ENCODE measurements around the gene PPP1R3G.

The PPP1R3G gene

DNA sequence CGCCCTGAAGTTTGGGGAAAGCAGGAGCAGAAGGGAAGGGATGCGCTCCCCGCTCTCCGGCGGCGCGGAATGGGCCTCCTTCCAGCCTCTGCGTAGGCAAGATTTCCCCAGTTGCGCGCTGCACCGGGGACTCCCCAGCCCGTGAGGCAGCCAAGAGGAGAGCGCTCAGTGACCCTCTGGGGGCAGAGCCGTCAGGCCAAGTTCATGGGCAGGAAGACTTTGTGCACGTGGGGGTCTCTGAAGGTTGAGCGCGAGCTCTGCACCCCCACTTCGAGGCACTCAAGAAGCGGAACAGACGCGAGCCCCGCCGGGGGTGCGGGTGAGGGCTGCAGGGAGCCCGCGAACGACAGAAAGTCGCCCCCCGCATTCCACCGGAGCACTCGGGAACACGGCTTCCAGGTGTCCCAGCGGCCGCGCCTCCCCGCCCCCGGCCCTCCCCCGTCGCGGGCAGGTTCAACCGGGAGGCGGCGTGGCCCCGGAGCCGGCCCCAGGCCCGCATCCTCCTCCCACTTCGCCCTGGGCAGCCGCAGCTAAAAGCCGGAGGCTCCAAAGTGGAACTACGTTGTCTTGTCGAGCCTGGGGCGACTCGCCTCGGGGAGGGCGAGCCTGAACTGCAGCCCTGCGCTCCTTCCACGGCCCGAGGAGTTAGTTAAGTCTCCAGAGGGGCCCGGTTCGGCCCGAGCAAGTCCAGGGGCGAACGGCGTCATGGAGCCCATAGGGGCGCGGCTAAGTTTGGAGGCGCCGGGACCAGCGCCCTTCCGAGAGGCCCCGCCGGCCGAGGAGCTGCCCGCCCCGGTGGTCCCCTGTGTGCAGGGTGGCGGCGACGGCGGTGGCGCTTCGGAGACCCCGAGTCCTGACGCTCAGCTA, at the start of gene PPP1R3G:
PPP1R3G (plus strand) TSS at position 561 of the 867 bp plus-strand sequence; CDS start at position 706, 145 bp downstream.
- no peak within 1 kb of the TSS for H3K27ac ChIP-seq
- no peak for TF ChIP-seq ZFX (IDR thresholded peaks at IDR 0.05; ENCODE audit: borderline replicate concordance)
- TF ChIP-seq, protein P1, sequence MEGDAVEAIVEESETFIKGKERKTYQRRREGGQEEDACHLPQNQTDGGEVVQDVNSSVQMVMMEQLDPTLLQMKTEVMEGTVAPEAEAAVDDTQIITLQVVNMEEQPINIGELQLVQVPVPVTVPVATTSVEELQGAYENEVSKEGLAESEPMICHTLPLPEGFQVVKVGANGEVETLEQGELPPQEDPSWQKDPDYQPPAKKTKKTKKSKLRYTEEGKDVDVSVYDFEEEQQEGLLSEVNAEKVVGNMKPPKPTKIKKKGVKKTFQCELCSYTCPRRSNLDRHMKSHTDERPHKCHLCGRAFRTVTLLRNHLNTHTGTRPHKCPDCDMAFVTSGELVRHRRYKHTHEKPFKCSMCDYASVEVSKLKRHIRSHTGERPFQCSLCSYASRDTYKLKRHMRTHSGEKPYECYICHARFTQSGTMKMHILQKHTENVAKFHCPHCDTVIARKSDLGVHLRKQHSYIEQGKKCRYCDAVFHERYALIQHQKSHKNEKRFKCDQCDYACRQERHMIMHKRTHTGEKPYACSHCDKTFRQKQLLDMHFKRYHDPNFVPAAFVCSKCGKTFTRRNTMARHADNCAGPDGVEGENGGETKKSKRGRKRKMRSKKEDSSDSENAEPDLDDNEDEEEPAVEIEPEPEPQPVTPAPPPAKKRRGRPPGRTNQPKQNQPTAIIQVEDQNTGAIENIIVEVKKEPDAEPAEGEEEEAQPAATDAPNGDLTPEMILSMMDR (IDR thresholded peaks at IDR 0.05): no peak

DNA sequence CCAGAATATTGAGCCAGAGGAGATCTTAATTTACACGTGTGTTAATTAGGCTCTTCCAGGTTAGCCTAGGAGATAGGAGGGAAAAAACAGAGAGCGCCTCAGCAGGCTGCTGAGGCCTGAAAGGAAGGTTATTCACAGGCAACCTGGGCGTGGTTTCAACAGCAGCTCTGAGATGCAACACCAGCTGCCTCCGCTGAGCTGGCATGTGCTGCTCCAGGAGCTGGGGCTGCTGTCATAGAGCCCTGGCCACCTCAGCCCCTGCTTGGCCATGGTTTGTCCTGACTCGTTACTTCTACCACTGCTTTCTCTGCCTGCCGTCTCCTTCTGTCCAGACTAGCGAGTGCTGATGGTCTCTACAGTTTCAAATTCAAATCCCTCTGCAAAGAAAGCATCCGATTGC, 48.9 kb upstream of the PPP1R3G start:
- H3K27ac ChIP-seq: no peak overlapping the region

DNA sequence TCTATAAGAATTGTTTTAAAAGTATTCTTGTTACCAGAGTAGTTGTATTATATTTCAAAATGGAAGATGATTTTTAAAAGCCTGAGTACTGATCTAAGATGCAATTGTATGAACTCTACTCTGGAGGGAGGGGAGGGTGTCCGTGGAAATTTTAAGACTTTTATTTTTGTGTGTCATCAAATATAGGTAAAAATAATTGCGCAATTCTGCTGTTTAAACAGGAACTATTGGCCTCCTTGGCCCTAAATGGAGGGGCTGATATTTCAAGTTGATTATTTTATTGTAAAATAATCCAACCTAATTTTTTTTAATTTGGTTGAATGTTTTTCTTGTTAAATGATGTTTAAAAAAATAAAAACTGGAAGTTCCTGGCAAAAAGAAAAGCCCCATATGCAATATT, 43.2 kb upstream of the PPP1R3G start:
- H3K27ac ChIP-seq: no peak overlapping the region
- no peak for TF ChIP-seq ZFX (IDR thresholded peaks at IDR 0.05; ENCODE audit: borderline replicate concordance)
- TF ChIP-seq, protein P1 (IDR thresholded peaks at IDR 0.05): no peak

More for the DNA sequence above, 48.9 kb upstream of the PPP1R3G start:
- no peak for TF ChIP-seq ZFX (IDR thresholded peaks at IDR 0.05; ENCODE audit: borderline replicate concordance)
- TF ChIP-seq, protein P1 (IDR thresholded peaks at IDR 0.05): no peak

GRCh38 chr6:5042436-5042835, 42.7 kb upstream of the PPP1R3G start:
- no peak overlapping the region for H3K27ac ChIP-seq
- TF ChIP-seq, protein P1 (IDR thresholded peaks at IDR 0.05): no peak
- no peak for TF ChIP-seq ZFX (IDR thresholded peaks at IDR 0.05; ENCODE audit: borderline replicate concordance)

GRCh38 chr6:5044866-5045265, 40.3 kb upstream of the PPP1R3G start:
- TF ChIP-seq, protein P1 (IDR thresholded peaks at IDR 0.05): no peak
- no peak for TF ChIP-seq ZFX (IDR thresholded peaks at IDR 0.05; ENCODE audit: borderline replicate concordance)
- H3K27ac ChIP-seq: no peak overlapping the region

DNA sequence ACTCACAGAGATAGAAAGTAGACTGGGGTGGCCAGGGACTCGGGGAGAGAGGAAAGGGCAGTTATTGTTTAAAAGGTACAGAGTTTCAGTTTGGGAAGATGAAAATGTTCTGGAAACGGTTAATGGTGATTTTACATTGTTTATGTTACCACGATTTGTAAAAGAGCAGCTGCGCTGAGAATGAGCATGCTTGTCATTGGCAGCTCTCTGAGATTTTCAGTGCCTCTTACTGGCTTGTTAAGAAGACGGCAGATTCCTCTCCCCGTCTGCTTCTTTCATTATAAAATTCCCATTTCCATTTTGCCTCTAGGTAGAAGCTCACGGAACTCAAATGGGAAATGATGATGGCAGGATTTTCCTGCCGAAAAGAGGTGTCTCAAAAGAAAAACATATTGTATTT, 39.7 kb upstream of the PPP1R3G start:
- TF ChIP-seq ZFX (IDR thresholded peaks at IDR 0.05; ENCODE audit: borderline replicate concordance): no peak
- TF ChIP-seq, protein P1 (IDR thresholded peaks at IDR 0.05): no peak
- H3K27ac ChIP-seq: no peak overlapping the region

- no peak overlapping the region for H3K27ac ChIP-seq
- no peak for TF ChIP-seq ZFX (IDR thresholded peaks at IDR 0.05; ENCODE audit: borderline replicate concordance)
- TF ChIP-seq, protein P1 (IDR thresholded peaks at IDR 0.05): no peak
Observed at GRCh38 chr6:5046430-5046829, 38.7 kb upstream of the PPP1R3G start.

Measured in 22Rv1 (cell line).